Measurements from ENCODE around the gene NREP. TPM values are rescaled to one million over a fixed set of nuclear protein-coding genes. Genes with fewer than 3 reads are reported as not detected.

Gene NREP
- total and polyA plus RNA-seq, 10 of the 15 experiments (the other 5 are each of a cell fraction or from before 2014, with no cell fraction given) = 20.6 to 117 (median 32.2) TPM

GRCh38 chr5:111757355-111758283 lies 625 bp upstream of the NREP start (continued):
- TF ChIP-seq BCL3 (IDR thresholded peaks at IDR 0.05; ENCODE audit: borderline replicate concordance, insufficient read depth, low read depth, low read length, poor library complexity, severe bottlenecking) = peak; percentile 22
- TF ChIP-seq ATF2 (IDR thresholded peaks at IDR 0.05; ENCODE audit: low read length) = peak; percentile 14; the same call in 1 of the 2 replicates
- TF ChIP-seq RAD51 (IDR thresholded peaks at IDR 0.05) = no peak; the same call in none of the 2 replicates
- TF ChIP-seq SIX5 (IDR thresholded peaks at IDR 0.05; ENCODE audit: low read depth, low read length, severe bottlenecking) = no peak
- no peak for TF ChIP-seq NR2C2 (IDR thresholded peaks at IDR 0.05; ENCODE audit: borderline replicate concordance, control insufficient read depth, insufficient read length, low read depth)
- TF ChIP-seq USF1 (IDR thresholded peaks at IDR 0.05; ENCODE audit: borderline replicate concordance, extremely low read length, insufficient read depth, low read depth, low read length) = peak; percentile 14
- no peak for TF ChIP-seq JUNB (IDR thresholded peaks at IDR 0.05)
- 0 out of 2 replicates have a peak, but pooled peaks have one; percentile 17 for TF ChIP-seq SMAD5 (IDR thresholded peaks at IDR 0.05; ENCODE audit: low read depth)
- TF ChIP-seq ZZZ3 (IDR thresholded peaks at IDR 0.05; ENCODE audit: control insufficient read depth, insufficient read length, low read depth) = peak; percentile 28
- no peak for TF ChIP-seq MEF2A (IDR thresholded peaks at IDR 0.05; ENCODE audit: insufficient read depth, low read depth, low read length)
- no peak; the same call in 1 of the 2 replicates for TF ChIP-seq E2F4 (IDR thresholded peaks at IDR 0.05; ENCODE audit: low read depth, low read length)
- peak; percentile 53 for TF ChIP-seq YY1 (IDR thresholded peaks at IDR 0.05; ENCODE audit: low read depth, low read length)
- TF ChIP-seq BMI1 (IDR thresholded peaks at IDR 0.05; ENCODE audit: borderline replicate concordance) = no peak
- TF ChIP-seq CHD2 (IDR thresholded peaks at IDR 0.05; ENCODE audit: borderline replicate concordance, low read depth, low read length) = peak; percentile 15; the same call in 1 of the 2 replicates
- TF ChIP-seq EP300 (IDR thresholded peaks at IDR 0.05; ENCODE audit: borderline replicate concordance in 1 of 2, control insufficient read depth in 1 of 2, low read depth in 2 of 2, low read length in 2 of 2) = no peak
- TF ChIP-seq SKIL (IDR thresholded peaks at IDR 0.05; ENCODE audit: low read depth, poor library complexity, severe bottlenecking) = peak; percentile 66
- TF ChIP-seq BCL11A (IDR thresholded peaks at IDR 0.05; ENCODE audit: low read depth, low read length) = no peak

All from GM12878 (cell line).